AG04449 (cell line): Measurements from ENCODE around the gene TNFRSF11A.

ENCODE experiments used
- CTCF ChIA-PET: fragments of 350-600 bp; formaldehyde crosslinking; extraction: SDS; loops from one replicate; lab custom pipeline; 2021; ENCODE audit warnings: antibody characterized with exemption; lab: Yijun Ruan, JAX
- POLR2A ChIA-PET: fragments of 400-600, 350-600 bp; formaldehyde crosslinking; extraction: SDS; loops from one replicate; lab custom pipeline; 2020; ENCODE audit warnings: antibody characterized with exemption, inconsistent platforms; lab: Yijun Ruan, JAX
- DNase-seq: peaks from one replicate; pipeline ENCODE4 v3.0.0-alpha.2; 2010; ENCODE audit warnings: low read depth, low spot score
- H3K4me3 ChIP-seq: 2 replicates; pipeline ENCODE4 v1.5.1; 2011; ENCODE audit warnings: low read depth, mild to moderate bottlenecking, control low read depth, low read length
- CTCF ChIP-seq: IDR thresholded peaks from one replicate; pipeline ENCODE4 v1.5.1; 2011; ENCODE audit warnings: mild to moderate bottlenecking, moderate library complexity, low read length, control low read depth, inconsistent platforms; ENCODE audit not compliant: insufficient read depth; ENCODE audit errors: missing control alignments

TNFRSF11A gene

DNA sequence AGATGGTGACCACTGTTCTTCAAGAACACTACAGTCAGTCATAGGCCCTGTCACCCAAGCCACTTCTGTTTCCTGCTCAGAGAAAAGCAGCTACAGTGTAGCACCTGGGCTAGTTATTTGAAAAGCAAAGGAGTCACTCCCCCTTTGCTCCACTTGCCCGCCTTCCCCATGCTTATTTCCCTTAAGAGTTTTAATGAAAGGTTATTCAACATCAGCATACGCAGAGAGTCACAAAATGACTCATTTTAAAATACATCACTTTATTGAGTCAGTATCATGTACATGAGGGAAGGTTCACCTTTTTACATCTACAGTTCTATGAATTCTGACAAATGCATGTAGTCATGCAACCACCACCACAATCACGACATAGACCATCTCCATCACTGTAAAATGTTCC, 71.3 kb downstream of the TNFRSF11A start:
- no peak for DNase-seq
- ChIA-PET POLR2A (no interaction called here), CTCF (no interaction called here)
- no peak for TF ChIP-seq CTCF
- H3K4me3 ChIP-seq = no peak overlapping the region

GRCh38 chr18:62396967-62397366, 71.9 kb downstream of the TNFRSF11A start:
- POLR2A ChIA-PET = no interaction called here
- H3K4me3 ChIP-seq = no peak overlapping the region
- no peak for TF ChIP-seq CTCF
- no peak for DNase-seq
- CTCF ChIA-PET = no interaction called here

GRCh38 chr18:62398291-62398690, 73.2 kb downstream of the TNFRSF11A start:
- no peak for DNase-seq
- H3K4me3 ChIP-seq = no peak overlapping the region
- ChIA-PET CTCF (interaction anchor here (3.0 kb wide), 1 partner anchor 27 kb away, joined by 11 read pairs; no protein-coding TSS in a partner anchor), POLR2A (no interaction called here)
- no peak for TF ChIP-seq CTCF

GRCh38 chr18:62399276-62399675, 74.2 kb downstream of the TNFRSF11A start:
- no peak for TF ChIP-seq CTCF
- H3K4me3 ChIP-seq = no peak overlapping the region
- CTCF ChIA-PET = interaction anchor here (3.0 kb wide), 1 partner anchor 26 kb away, joined by 11 read pairs; no protein-coding TSS in a partner anchor
- POLR2A ChIA-PET = no interaction called here
- no peak for DNase-seq

GRCh38 chr18:62399781-62400308, 74.7 kb downstream of the TNFRSF11A start:
- no peak for TF ChIP-seq CTCF
- ChIA-PET POLR2A (no interaction called here), CTCF (interaction anchor here (1.6 to 3.0 kb wide), 2 partner anchors 22 to 26 kb away, joined by 4 to 11 read pairs; no protein-coding TSS in a partner anchor)
- no peak overlapping the region for H3K4me3 ChIP-seq
- no peak for DNase-seq

GRCh38 chr18:62400916-62401315, 75.8 kb downstream of the TNFRSF11A start:
- ChIA-PET POLR2A (no interaction called here), CTCF (interaction anchor here (1.6 kb wide), 1 partner anchor 21 kb away, joined by 4 read pairs; no protein-coding TSS in a partner anchor)
- TF ChIP-seq CTCF = no peak
- no peak overlapping the region for H3K4me3 ChIP-seq
- DNase-seq = no peak
